Activated CD8-positive, alpha-beta T cell treated with anti-CD3 and anti-CD28 coated beads, Interleukin-2, amount 10 ng/mL, durations not matched to agents 7 days and 5 days (primary cell): ENCODE measurements around the gene QARS1. TPM values are rescaled to one million over a fixed set of nuclear protein-coding genes. Genes with fewer than 3 reads are reported as not detected.

Experiments
- ATAC-seq: fragments of 150-1000 bp; cut with Tn5 transposase; one replicate; pipeline ENCODE4 v1.10.0; 2021; ENCODE audit warnings: moderate library complexity
- CTCF ChIA-PET: fragments of 350-600 bp; sonication (Branson Sonifier 250); formaldehyde crosslinking; loops from one replicate; lab custom pipeline; 2021; ENCODE audit warnings: antibody characterized with exemption; lab: Charles Lee
- POLR2A ChIA-PET: fragments of 350-600 bp; sonication (Branson Sonifier 250); formaldehyde crosslinking; loops from one replicate; lab custom pipeline; 2021; ENCODE audit warnings: antibody characterized with exemption; lab: Charles Lee
- DNase-seq: peaks from one replicate; pipeline ENCODE4 v3.0.0-alpha.2; 2020
- H3K27ac Mint-ChIP-seq: one replicate; pipeline ENCODE4 v1.8.0; 2021; ENCODE audit warnings: mild to moderate bottlenecking, mixed read lengths
- H3K27me3 Mint-ChIP-seq: one replicate; pipeline ENCODE4 v1.8.0; 2021; ENCODE audit warnings: low read depth, mixed read lengths
- H3K36me3 Mint-ChIP-seq: one replicate; pipeline ENCODE4 v1.8.0; 2021; ENCODE audit warnings: low read depth, mixed read lengths
- H3K4me1 Mint-ChIP-seq: one replicate; pipeline ENCODE4 v1.8.0; 2021; ENCODE audit warnings: low read depth, mixed read lengths
- H3K4me3 Mint-ChIP-seq: one replicate; pipeline ENCODE4 v1.8.0; 2021; ENCODE audit warnings: mild to moderate bottlenecking, mixed read lengths
- H3K9me3 Mint-ChIP-seq: one replicate; pipeline ENCODE4 v1.8.0; 2022; ENCODE audit warnings: mixed read lengths; ENCODE audit not compliant: insufficient read depth
- total RNA-seq, 2 experiments: library from RNA; stranded (reverse); gene quantifications; one replicate each; pipeline ENCODE4 v1.2.3, GENCODE V29; 2021

Gene QARS1
- total RNA-seq, 2 experiments from 2014 or later = 250 to 294 TPM

DNA sequence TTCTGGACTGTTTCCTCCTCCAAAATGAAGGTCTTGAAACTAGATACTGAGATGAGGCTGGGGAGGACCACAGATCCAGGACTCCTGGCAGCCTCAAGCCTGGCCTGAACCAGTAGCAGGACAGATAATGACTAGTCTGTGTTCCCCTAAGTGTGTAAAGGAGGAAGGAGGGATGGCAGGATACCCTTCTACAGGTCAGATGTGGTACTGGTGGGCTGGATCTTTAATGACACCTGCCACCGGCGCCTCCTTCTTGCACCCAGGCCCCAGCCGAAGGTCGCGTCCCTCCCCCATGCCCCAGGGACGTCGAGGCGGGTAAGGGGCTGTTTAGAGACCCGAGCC lies 15.5 kb upstream of the QARS1 start:
- DNase-seq (peak; percentile 26), ATAC-seq (peak; percentile 14)
- Mint-ChIP-seq H3K27me3 (no peaks in the 10 kb centered on the region), H3K4me1 (peaks cover 24% of the 10 kb centered on the region), H3K36me3 (peaks cover 37% of the 10 kb centered on the region), H3K9me3 (no peaks in the 10 kb centered on the region), H3K4me3 (peak overlapping the region; percentile 89), H3K27ac (peak overlapping the region; percentile 95)
- ChIA-PET POLR2A (interaction anchor here (0.6 to 4.8 kb wide), 9 partner anchors 13 to 345 kb away, joined by 3 to 65 read pairs (median 3); partner anchors contain the start of genes QARS1, QRICH1 and RHOA), CTCF (interaction anchor here (1.2 to 2.4 kb wide), 4 partner anchors 26 to 132 kb away, joined by 6 to 11 read pairs (median 8); partner anchors contain the start of genes KLHDC8B and QRICH1)

GRCh38 chr3:49119439-49119838 lies 14.9 kb upstream of the QARS1 start:
- peaks cover 42% of the 10 kb centered on the region for H3K36me3 Mint-ChIP-seq
- H3K4me1 Mint-ChIP-seq = peaks cover 24% of the 10 kb centered on the region
- ChIA-PET POLR2A (interaction anchor here (0.8 to 4.8 kb wide), 5 partner anchors 15 to 292 kb away, joined by 3 to 65 read pairs (median 4); partner anchors contain the start of genes QARS1, QRICH1 and RHOA), CTCF (interaction anchor here (1.2 to 2.1 kb wide), 3 partner anchors 25 to 132 kb away, joined by 6 to 11 read pairs (median 9); partner anchors contain the start of genes KLHDC8B and QRICH1)
- DNase-seq = no peak
- no peak for ATAC-seq
- H3K27ac Mint-ChIP-seq = peak overlapping the region; percentile 95
- no peaks in the 10 kb centered on the region for H3K9me3 Mint-ChIP-seq
- no peaks in the 10 kb centered on the region for H3K27me3 Mint-ChIP-seq
- peak overlapping the region; percentile 89 for H3K4me3 Mint-ChIP-seq

GRCh38 chr3:49119036-49119435 lies 14.5 kb upstream of the QARS1 start:
- peaks cover 24% of the 10 kb centered on the region for H3K4me1 Mint-ChIP-seq
- POLR2A ChIA-PET = interaction anchor here (1.7 to 4.8 kb wide), 2 partner anchors 19 to 25 kb away, joined by 4 to 65 read pairs; partner anchors contain the start of gene QRICH1

GRCh38 chr3:49112262-49112661 lies 7.7 kb upstream of the QARS1 start:
- Mint-ChIP-seq H3K4me3 (no peak overlapping the region), H3K27ac (no peak overlapping the region), H3K9me3 (no peaks in the 10 kb centered on the region), H3K27me3 (no peaks in the 10 kb centered on the region), H3K36me3 (peaks cover 47% of the 10 kb centered on the region), H3K4me1 (no peaks in the 10 kb centered on the region)
- POLR2A ChIA-PET = interaction anchor here (3.1 kb wide), 1 partner anchor 18 kb away, joined by 7 read pairs; no protein-coding TSS in a partner anchor
- no peak for DNase-seq
- ATAC-seq = no peak
- CTCF ChIA-PET = no interaction called here

More at GRCh38 chr3:49119036-49119435, 14.5 kb upstream of the QARS1 start:
- Mint-ChIP-seq H3K36me3 (peaks cover 46% of the 10 kb centered on the region), H3K27me3 (no peaks in the 10 kb centered on the region), H3K27ac (peak overlapping the region; percentile 79), H3K4me3 (peak overlapping the region; percentile 89), H3K9me3 (no peaks in the 10 kb centered on the region)
- DNase-seq (no peak), ATAC-seq (no peak)
- CTCF ChIA-PET = interaction anchor here (1.2 to 2.1 kb wide), 2 partner anchors 25 to 131 kb away, joined by 6 to 11 read pairs; partner anchors contain the start of gene QRICH1

- DNase-seq (no peak), ATAC-seq (no peak)
- Mint-ChIP-seq H3K36me3 (peaks cover 42% of the 10 kb centered on the region), H3K4me1 (no peaks in the 10 kb centered on the region), H3K9me3 (no peaks in the 10 kb centered on the region), H3K27ac (no peak overlapping the region), H3K27me3 (no peaks in the 10 kb centered on the region), H3K4me3 (no peak overlapping the region)
- ChIA-PET CTCF (no interaction called here), POLR2A (interaction anchor here (1.0 kb wide), 1 partner anchor 17 kb away, joined by 4 read pairs; no protein-coding TSS in a partner anchor)
These were observed 6.8 kb upstream of the QARS1 start for GRCh38 chr3:49111347-49111746.

DNA sequence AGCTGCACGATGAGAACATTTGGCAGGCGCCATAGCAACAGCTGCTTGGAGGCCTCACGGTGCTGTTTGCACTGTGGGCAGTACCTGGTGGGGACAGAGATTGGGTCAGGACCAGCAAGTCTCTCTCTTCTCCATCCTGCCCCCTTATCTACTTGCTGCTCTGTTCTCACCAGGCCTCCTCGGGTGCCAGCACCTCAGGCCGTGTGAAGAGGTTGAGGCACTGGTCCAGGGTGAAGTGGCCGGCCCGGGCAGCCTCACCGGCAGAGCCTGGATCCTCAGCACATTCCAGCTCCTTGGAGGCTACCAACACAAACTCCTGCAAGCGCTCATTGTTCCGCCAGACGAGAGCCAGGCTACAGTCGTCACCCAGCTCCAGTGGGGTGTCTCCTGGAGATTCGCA lies 6.2 kb upstream of the QARS1 start:
- no peak for DNase-seq
- POLR2A ChIA-PET = interaction anchor here (1.0 kb wide), 1 partner anchor 16 kb away, joined by 4 read pairs; no protein-coding TSS in a partner anchor
- CTCF ChIA-PET = no interaction called here

DNA sequence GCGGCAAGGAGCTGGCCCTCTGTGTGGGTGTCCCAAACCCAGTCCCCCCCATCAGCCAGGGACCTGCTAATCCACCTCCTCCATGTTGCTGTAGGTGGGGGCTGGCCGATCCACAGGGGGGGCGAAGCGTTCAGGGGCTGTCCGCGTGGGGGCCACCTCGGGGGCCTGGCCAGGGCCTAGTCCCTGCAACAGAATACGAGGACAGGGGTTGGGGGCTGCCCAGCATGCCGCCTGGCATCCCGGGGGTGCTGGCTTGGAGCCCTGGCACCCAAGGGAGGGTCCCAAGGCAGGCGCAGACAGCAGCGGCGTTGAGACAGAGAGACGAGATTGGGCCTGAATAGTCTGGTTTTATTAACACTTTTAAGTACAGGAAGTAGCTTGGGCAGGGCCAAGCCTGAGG lies 3.8 kb upstream of the QARS1 start:
- CTCF ChIA-PET = interaction anchor here (1.6 to 6.1 kb wide), 2 partner anchors 12 to 15 kb away, joined by 5 to 39 read pairs; partner anchors contain the start of genes QRICH1 and USP19
- no peaks in the 10 kb centered on the region for H3K9me3 Mint-ChIP-seq
- H3K36me3 Mint-ChIP-seq = peaks cover 21% of the 10 kb centered on the region
- no peaks in the 10 kb centered on the region for H3K27me3 Mint-ChIP-seq
- DNase-seq (no peak), ATAC-seq (no peak)
- POLR2A ChIA-PET = interaction anchor here (0.8 to 1.5 kb wide), 4 partner anchors 12 to 232 kb away, joined by 3 to 5 read pairs (median 4); partner anchors contain the start of genes QRICH1, USP19 and USP4
- H3K4me3 Mint-ChIP-seq = no peak overlapping the region
- no peak overlapping the region for H3K27ac Mint-ChIP-seq
- H3K4me1 Mint-ChIP-seq = peaks cover 24% of the 10 kb centered on the region

More for the DNA sequence above, 6.2 kb upstream of the QARS1 start:
- H3K27me3 Mint-ChIP-seq = no peaks in the 10 kb centered on the region
- no peak overlapping the region for H3K27ac Mint-ChIP-seq
- no peak for ATAC-seq
- H3K9me3 Mint-ChIP-seq = no peaks in the 10 kb centered on the region
- peaks cover 37% of the 10 kb centered on the region for H3K36me3 Mint-ChIP-seq
- no peak overlapping the region for H3K4me3 Mint-ChIP-seq
- peaks cover 3% of the 10 kb centered on the region for H3K4me1 Mint-ChIP-seq

- H3K36me3 Mint-ChIP-seq = peaks cover 45% of the 10 kb centered on the region
- no peaks in the 10 kb centered on the region for H3K9me3 Mint-ChIP-seq
- peak overlapping the region; percentile 98 for H3K4me3 Mint-ChIP-seq
- peak overlapping the region; percentile 94 for H3K27ac Mint-ChIP-seq
- peaks cover 43% of the 10 kb centered on the region for H3K4me1 Mint-ChIP-seq
- peak; percentile 2 for ATAC-seq
- no peaks in the 10 kb centered on the region for H3K27me3 Mint-ChIP-seq
- no peak for DNase-seq
- CTCF ChIA-PET = interaction anchor here (0.6 to 6.1 kb wide), 3 partner anchors 10 to 54 kb away, joined by 3 to 39 read pairs (median 3); partner anchors contain the start of gene QRICH1
- POLR2A ChIA-PET = interaction anchor here (0.8 to 3.5 kb wide), 6 partner anchors 10 to 236 kb away, joined by 3 to 60 read pairs (median 4); partner anchors contain the start of genes NDUFAF3, QRICH1, USP4 and WDR6
These were observed 518 bp downstream of the QARS1 start for GRCh38 chr3:49104052-49104426.

DNA sequence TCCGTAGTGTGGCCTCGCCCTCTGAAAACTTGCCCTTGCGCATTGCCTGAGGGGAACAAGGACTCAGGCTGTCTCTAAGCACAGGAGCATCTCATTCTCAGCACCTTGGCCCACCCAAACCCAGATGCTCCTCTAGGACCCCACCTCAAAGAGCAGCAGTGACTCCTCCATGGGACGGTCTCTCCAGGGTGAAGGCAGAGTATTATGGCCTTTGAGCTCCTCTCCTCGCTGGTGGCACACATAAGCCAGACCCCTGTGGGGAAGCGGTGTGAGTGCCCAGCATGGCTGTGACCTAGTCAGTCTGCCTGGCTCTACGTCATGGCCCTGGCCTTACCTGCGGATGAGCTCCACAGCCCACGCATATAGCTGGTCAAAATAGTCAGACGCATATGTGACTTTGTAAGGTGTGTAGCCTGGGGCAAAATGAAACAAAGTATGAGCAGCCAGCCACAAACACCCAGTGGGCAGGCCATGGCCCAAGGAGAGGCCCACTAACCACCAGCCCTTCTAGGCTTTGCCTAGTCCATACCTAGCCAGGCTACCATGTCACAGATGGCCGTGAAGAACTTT lies 4.4 kb downstream of the QARS1 start:
- ChIA-PET POLR2A (interaction anchor here (1.5 kb wide), 1 partner anchor 19 kb away, joined by 4 read pairs; no protein-coding TSS in a partner anchor), CTCF (no interaction called here)
- Mint-ChIP-seq H3K36me3 (peaks cover 56% of the 10 kb centered on the region), H3K27me3 (no peaks in the 10 kb centered on the region), H3K27ac (peak overlapping the region; percentile 69), H3K4me3 (no peak overlapping the region), H3K4me1 (peaks cover 34% of the 10 kb centered on the region), H3K9me3 (no peaks in the 10 kb centered on the region)
- ATAC-seq (no peak), DNase-seq (no peak)

DNA sequence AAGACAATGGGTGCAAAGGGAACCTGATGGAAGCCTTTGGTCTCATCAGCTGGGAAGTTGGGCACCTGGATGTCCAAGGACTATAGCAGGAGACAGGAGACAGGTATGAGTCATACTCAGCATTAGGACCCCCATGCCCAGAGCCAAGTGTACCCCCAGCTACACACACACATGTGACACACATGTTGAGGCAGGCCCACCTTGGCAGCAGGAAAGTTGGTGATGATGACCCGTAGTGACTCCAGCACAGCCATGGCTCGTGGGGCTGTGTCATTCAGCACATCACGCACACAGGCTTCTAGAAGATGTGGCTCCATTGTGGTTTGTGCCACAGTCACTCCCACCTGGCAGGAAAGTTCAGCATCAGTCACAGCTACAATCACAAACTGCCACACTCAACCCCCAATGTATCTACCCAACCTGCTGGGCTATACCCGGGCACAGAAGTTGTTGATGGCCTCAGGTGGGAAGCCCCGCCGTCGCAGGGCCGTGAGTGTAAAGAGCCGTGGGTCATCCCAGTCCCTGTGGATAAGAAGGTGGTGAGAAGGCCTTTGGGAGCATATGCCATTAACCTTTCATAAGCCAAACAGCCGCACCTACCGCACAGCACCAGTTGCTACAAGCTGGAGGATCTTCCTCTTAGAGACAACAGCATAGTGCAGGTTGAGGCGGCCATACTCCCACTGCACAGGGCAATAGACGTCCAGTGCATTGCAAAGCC lies 5.5 kb downstream of the QARS1 start:
- Mint-ChIP-seq H3K4me3 (no peak overlapping the region), H3K4me1 (peaks cover 33% of the 10 kb centered on the region), H3K9me3 (no peaks in the 10 kb centered on the region), H3K36me3 (peaks cover 56% of the 10 kb centered on the region), H3K27me3 (no peaks in the 10 kb centered on the region), H3K27ac (no peak overlapping the region)
- POLR2A ChIA-PET = interaction anchor here (0.8 kb wide), 1 partner anchor 82 kb away, joined by 3 read pairs; no protein-coding TSS in a partner anchor
- ATAC-seq = no peak
- no peak for DNase-seq
- CTCF ChIA-PET = no interaction called here

DNA sequence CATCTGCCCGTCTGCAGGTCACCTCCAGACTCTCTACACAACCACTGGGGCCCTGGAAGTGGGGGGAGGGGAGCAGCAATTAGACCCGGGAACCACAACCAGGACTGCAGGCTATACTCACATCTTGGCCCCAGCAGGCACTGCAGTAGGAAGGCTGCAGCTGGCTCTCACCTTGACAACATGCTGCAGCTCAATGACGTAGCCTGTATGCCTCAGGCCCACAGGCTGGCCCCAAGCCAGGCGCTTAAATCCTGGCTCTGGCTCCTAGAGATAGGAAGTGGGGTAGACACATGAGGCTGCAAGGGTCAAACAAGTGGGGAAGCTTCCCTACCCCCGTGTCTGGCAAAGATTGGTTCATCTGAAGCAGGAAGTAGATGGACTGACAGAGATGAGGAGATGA lies 6.1 kb downstream of the QARS1 start:
- CTCF ChIA-PET = no interaction called here
- peaks cover 56% of the 10 kb centered on the region for H3K36me3 Mint-ChIP-seq
- POLR2A ChIA-PET = interaction anchor here (0.8 kb wide), 1 partner anchor 81 kb away, joined by 3 read pairs; no protein-coding TSS in a partner anchor
- DNase-seq (no peak), ATAC-seq (no peak)
- no peaks in the 10 kb centered on the region for H3K9me3 Mint-ChIP-seq
- no peaks in the 10 kb centered on the region for H3K27me3 Mint-ChIP-seq
- peaks cover 26% of the 10 kb centered on the region for H3K4me1 Mint-ChIP-seq
- no peak overlapping the region for H3K4me3 Mint-ChIP-seq
- no peak overlapping the region for H3K27ac Mint-ChIP-seq
